Measurements from ENCODE around the gene SEC24D. TPM values are rescaled to one million over a fixed set of nuclear protein-coding genes. Genes with fewer than 3 reads are reported as not detected.

SEC24D gene
- total RNA-seq, 1 experiment from 2014 or later = 27.1 TPM

GRCh38 chr4:118752551-118752950 lies 83.4 kb downstream of the SEC24D start:
- DNase-seq (ENCODE audit: low read depth) = no peak

DNA sequence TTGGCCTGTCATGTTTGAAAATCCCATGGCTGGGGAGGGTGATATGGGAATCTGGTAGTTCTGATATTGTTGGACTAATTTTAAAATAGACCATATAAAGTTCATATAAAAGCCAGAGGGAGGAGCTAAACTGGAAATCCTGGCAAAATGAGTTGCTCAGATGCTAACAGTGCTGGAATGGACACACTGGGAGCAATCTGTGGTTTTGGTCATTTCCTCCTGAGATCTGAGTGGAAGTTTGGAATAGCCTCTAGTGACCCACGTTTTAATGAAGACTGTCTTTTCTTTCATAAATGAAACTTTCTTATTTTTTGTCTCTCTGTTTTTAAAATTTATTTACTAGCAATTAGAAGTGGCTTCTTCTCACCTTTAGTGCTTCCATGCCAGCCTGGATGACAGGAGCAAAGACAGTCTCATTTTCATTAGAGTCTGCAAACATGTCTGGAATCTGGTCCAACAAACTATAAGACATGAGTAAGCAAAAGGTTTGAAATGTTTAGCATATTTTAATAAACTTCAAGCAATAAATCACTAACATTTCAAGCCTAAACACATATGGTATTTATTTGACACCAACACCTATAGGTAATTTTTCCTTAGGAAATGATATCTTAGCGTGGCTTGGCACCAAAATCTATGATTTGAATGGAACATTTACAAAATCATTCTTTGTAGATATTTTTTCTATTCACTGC lies 84.2 kb downstream of the SEC24D start:
- no peak for DNase-seq (ENCODE audit: low read depth)

DNA sequence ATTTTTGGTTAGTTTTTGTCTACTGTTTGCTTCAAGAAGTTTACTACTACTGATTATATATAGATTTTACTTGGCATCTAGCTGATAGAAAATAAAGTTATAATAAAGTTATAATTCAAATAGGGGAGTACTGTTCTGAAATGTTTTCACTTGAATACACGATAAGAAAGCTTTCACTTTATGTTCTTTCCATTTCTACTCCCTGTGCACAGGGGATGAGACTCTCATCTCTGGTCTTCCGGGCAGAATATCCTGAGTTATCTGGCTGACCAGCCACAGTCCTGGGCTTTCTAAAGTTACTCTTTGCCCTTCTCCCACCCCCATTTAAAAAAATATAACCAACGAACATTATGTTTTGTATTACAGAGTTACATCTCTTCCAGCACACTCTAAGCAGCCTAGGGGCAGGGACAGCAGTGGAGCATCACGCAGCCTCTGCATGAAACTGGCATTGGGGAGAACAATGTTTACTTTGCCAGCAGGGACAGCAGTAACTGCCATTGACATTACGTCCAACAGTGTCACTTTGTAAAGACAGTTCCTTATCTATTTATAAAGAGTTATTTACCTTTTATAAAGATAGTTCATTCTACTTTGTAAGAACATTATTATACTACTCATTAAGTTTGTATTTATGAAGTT lies 86.5 kb downstream of the SEC24D start:
- DNase-seq (ENCODE audit: low read depth) = no peak

DNA sequence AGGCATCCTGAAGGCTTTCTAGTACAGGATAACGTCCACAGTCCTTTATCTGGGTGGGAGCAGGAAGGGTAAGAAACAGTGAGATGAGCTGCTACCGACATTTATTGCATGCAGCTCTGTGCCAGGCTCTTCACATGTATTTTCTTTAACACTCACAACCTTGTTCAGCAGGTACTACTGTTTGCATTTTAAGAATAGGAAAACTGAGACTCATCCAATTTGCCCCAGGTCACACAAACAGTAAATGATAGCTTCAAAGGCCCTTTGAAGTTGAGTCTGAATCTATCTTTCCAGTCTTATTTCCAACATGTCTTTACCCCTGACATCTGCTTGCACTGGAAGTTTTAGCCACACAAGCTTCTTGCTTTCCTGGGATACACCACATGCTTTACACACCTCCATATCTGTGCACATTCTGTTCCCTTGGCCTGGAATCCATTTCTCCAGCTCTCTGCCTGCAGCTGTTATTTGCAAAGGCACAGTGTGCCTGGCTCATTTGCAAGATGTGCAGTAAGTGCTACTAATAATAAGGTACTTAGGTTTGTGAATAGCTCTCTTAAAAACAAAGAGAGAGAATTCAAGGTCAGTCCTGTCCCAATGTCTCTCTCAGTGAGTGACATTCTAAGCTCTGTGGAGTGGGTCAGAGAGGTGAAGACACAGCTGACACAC lies 89.5 kb downstream of the SEC24D start:
- DNase-seq (ENCODE audit: low read depth) = no peak

- DNase-seq (ENCODE audit: low read depth) = no peak
These were observed 90.6 kb downstream of the SEC24D start for GRCh38 chr4:118745357-118745756.

GRCh38 chr4:118743867-118744266 lies 92.1 kb downstream of the SEC24D start:
- DNase-seq (ENCODE audit: low read depth) = no peak

- DNase-seq (ENCODE audit: low read depth) = no peak
These were observed 93.9 kb downstream of the SEC24D start for GRCh38 chr4:118742050-118742449.

DNA sequence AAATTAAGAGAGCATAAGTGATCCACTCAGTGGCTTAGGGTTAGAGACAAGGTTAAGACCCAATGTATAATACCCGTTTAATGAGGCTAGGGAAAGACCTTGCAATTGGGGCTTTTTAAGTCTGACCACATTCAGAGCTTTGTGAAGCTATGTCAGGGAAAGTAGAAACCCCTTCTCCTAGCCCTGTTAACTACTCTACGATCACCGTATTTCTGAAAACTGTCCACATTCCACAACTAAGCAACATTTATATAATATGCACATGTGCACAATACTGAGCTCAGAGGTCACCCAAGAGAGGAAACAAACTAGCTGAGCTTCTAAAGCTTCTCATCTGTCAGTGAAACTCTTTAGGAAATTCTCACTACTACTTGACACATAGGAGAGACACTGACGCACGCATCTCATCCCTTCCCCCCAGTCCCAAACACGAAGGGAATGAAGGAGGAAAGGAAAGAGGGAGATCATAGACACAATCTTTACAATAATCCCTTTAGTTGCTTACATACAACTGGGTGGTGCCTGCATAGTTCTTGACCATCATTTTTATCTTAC lies 94.5 kb downstream of the SEC24D start:
- DNase-seq (ENCODE audit: low read depth) = no peak

DNA sequence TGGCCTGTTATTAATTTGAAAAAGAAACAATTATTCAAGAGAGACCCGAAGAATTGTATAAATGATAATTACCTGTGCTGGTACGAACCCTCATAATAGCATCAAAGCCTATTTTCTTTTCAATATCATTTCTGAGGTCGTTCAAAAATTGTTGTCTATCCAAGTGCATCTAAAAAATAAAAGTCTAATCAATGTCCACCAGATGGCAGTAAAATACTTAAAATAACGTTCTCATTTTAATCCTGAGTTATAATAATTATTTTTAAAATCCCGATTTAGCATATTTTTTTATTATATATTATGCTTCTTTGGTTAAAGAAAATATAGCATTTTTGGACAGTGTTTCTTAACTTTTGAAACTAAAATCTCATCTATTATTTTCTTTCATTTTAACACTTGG lies 95.1 kb downstream of the SEC24D start:
- DNase-seq (ENCODE audit: low read depth) = no peak

DNA sequence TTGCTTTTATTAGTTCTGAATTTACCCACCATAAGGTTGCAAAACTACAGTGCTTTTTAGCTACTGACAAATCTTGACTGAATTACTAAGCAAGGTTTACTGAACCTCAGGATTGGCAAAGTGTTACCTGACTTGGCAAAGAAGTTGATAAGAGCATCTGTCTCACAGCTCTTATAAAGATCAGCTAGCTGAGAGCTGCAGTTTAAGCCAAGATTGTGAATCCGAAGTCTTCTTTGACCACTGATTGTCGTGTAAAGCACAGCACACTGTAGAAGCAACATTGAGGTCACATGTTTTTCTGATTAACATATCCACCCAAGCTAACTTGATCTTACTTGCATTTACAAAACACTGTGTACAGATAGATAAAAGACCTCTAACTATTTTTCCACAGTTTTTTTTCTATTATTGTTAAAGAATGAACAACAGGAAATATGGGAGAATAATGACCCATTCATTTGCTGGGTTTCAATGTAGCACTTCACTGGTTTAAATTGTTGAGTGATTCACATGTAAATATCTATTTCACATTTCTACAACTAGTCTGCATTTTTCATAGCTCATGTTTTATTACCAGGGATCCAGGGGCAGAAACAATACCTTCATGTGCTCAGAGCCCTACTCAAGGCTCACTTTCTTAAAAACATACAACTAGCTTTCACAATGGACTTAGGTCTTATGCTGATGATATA lies 96.8 kb downstream of the SEC24D start:
- no peak for DNase-seq (ENCODE audit: low read depth)

- DNase-seq (ENCODE audit: low read depth) = no peak
These were observed 97.8 kb downstream of the SEC24D start for GRCh38 chr4:118738090-118738489.

- no peak for DNase-seq (ENCODE audit: low read depth)
These were observed 99.0 kb downstream of the SEC24D start for GRCh38 chr4:118736900-118737299.

GRCh38 chr4:118734491-118735205 lies 101.3 kb downstream of the SEC24D start:
- DNase-seq (ENCODE audit: low read depth) = no peak

DNA sequence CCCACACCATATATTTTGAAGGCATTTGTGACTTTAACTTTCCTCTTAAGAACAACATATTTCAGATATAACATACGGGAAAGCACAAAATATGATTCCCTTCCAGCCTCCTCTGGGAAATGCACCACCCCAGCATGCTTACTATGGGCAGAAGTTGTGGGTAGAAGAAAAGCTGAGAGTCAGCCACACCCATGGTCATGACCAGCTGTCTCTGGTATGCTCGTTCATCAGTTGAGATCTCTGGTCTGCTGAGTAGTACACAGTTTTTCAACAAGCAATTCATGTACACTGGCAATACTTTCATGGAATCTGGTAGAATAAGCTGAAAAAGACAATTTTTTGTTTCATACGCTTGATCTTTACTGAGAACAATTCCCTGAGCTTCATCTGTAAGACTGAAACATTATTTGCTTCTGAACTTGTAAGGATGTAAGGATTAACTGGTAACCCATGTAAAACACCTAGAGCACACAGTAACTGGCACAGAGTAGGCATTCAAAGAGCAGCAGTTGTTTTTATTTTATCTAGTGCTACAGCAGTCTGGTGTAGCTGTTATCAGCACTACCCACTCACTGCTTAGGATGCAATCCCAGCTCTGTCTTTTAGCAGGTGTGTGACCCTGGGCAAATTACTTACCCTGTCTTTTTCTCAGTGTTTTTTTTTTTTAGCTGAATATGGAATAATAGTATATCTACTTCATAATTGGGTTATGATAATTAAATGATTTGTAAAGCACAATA lies 103.2 kb downstream of the SEC24D start:
- no peak for DNase-seq (ENCODE audit: low read depth)

- DNase-seq (ENCODE audit: low read depth) = no peak
These were observed 105.2 kb downstream of the SEC24D start for GRCh38 chr4:118730683-118731082.

DNA sequence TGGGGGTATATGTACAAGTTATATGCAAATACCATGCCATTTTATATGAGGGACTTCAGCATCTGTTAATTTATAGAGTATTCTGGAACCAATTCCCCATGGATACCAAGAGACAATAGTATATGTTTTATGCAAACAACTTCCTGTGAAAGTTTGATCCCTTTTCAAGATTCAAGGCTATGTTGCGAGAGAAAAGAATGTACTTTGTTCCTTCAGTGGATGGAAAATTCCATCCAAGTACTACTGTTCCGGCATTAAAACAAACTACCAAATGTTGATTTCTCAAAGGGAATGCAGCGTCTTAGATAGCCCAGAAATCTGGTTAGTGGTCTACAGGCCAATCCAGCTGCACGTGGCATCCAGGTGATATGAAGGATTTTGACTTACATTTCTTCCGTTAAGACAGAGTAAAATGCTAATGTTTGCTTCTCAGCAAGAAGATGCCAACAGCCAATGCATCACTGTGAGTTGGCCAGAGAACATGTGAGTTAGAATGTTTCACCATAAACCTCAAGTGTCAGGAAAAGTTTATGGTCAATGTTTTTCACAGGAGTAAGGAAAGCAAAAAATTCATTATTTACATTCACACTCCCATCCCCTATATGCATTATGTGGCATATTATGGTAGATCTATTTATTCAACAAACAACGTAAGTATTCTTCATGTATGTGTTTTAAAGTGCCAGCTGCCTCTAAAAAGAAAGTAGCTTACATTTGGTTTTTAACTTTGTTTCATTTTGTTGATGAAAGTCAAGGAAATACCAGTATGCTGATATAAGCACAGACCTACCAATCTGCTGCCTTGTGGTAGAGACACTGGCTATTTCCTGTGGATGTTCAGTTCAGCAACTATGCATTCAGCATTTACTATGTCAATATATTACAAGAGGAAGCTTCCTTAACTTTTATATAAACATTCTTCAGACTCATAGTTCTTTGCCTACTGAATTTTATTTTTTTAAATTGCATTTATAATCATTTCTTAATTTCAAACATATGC lies 106.3 kb downstream of the SEC24D start:
- DNase-seq (ENCODE audit: low read depth) = no peak

GRCh38 chr4:118727360-118727759 lies 108.6 kb downstream of the SEC24D start:
- DNase-seq (ENCODE audit: low read depth) = no peak

GRCh38 chr4:118723369-118723768 lies 112.6 kb downstream of the SEC24D start:
- no peak for DNase-seq (ENCODE audit: low read depth)

GRCh38 chr4:118721752-118722151 lies 114.2 kb downstream of the SEC24D start:
- DNase-seq (ENCODE audit: low read depth) = no peak

Measured in Daoy (cell line).